ENCODE measurements around the gene AAR2.

DNA sequence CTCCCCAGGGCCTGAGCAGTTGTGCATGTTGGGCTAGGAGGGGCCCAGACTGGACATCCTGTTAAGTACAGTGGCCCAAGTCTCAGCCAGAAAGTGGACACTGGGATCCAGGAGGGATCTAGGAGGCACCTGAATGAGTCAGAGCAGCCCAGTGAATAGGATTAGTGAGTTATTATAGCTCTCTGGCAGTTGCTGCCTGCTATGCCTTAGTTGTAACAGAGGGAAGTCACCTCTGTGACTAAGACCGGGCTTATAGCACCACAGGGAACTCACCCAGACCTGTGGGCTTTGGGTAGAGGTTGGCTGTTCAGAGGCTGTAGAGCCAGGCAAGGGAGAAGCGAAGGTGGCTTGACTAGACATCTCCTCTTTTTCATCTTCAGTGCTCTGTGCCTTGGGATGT is 39.0 kb upstream of the AAR2 start:
- TF ChIP-seq, protein P1, sequence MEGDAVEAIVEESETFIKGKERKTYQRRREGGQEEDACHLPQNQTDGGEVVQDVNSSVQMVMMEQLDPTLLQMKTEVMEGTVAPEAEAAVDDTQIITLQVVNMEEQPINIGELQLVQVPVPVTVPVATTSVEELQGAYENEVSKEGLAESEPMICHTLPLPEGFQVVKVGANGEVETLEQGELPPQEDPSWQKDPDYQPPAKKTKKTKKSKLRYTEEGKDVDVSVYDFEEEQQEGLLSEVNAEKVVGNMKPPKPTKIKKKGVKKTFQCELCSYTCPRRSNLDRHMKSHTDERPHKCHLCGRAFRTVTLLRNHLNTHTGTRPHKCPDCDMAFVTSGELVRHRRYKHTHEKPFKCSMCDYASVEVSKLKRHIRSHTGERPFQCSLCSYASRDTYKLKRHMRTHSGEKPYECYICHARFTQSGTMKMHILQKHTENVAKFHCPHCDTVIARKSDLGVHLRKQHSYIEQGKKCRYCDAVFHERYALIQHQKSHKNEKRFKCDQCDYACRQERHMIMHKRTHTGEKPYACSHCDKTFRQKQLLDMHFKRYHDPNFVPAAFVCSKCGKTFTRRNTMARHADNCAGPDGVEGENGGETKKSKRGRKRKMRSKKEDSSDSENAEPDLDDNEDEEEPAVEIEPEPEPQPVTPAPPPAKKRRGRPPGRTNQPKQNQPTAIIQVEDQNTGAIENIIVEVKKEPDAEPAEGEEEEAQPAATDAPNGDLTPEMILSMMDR (IDR thresholded peaks at IDR 0.05), result no peak
- TF ChIP-seq, protein P2, sequence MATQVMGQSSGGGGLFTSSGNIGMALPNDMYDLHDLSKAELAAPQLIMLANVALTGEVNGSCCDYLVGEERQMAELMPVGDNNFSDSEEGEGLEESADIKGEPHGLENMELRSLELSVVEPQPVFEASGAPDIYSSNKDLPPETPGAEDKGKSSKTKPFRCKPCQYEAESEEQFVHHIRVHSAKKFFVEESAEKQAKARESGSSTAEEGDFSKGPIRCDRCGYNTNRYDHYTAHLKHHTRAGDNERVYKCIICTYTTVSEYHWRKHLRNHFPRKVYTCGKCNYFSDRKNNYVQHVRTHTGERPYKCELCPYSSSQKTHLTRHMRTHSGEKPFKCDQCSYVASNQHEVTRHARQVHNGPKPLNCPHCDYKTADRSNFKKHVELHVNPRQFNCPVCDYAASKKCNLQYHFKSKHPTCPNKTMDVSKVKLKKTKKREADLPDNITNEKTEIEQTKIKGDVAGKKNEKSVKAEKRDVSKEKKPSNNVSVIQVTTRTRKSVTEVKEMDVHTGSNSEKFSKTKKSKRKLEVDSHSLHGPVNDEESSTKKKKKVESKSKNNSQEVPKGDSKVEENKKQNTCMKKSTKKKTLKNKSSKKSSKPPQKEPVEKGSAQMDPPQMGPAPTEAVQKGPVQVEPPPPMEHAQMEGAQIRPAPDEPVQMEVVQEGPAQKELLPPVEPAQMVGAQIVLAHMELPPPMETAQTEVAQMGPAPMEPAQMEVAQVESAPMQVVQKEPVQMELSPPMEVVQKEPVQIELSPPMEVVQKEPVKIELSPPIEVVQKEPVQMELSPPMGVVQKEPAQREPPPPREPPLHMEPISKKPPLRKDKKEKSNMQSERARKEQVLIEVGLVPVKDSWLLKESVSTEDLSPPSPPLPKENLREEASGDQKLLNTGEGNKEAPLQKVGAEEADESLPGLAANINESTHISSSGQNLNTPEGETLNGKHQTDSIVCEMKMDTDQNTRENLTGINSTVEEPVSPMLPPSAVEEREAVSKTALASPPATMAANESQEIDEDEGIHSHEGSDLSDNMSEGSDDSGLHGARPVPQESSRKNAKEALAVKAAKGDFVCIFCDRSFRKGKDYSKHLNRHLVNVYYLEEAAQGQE (IDR thresholded peaks at IDR 0.05; ENCODE audit: insufficient read depth in 1 of 2, low read depth in 2 of 2, low read length in 1 of 2), result no peak

Data from Panc1 (cell line).